IPS-11a (cell line): ENCODE data around the gene PSAPL1.

Experiments used
- H3K4me3 ChIP-seq: one replicate; pipeline ENCODE4 v1.5.1; 2013; ENCODE audit warnings: low read depth, low read length, control low read depth

PSAPL1 gene

DNA sequence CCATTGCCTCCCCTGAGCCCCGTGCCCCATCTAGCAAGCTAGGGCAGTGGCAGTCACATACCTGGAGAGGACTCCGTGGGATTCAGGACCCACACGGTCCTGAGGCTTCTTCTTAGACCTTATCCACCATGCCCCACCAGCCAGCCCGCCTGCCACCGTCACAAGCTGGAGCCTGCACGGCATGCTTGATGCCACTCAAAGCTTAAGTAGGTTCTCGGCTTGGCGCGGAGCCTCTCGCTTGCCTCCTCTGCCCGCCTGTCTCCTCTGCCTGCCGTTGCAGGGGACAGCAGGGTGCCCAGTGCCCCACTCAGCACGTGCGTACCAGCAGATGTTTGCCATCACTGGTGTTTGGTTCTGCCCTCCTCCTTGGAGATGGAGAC lies 14.1 kb downstream of the PSAPL1 start:
- H3K4me3 ChIP-seq = no peak overlapping the region

DNA sequence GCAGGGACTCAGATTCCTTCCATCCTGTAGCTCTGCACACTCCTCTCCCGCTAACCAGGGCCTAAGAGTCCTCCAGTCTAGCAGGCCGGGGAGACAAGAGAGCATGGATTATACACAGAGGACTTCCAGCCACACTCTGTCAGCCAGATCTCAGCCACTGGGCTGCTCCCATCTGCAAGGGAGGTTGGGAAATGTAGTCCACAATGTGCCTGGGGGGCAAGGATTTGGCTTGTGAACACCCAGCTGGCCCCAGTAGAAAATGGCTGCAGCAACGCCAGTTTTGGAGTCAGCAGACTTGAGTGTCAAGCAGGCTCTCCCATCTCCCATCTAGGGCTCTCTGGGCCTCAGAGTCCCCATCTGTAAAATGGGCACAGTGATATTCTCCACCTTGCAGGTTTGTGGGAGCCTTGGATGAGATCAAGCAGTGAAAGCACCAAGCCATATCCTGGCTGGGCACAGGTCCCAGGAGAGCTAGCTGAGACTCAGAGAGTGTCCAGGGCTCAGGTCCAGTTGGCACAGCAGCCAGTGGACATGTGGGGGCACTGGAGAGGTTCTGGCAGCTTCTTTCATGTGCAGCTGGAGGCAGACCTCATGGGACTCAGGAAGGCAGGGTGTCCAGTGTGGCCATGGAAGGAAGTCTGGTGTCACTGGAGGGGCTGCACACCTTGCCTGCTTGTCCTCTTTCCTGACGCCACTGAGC lies 14.6 kb downstream of the PSAPL1 start:
- H3K4me3 ChIP-seq = no peak overlapping the region

DNA sequence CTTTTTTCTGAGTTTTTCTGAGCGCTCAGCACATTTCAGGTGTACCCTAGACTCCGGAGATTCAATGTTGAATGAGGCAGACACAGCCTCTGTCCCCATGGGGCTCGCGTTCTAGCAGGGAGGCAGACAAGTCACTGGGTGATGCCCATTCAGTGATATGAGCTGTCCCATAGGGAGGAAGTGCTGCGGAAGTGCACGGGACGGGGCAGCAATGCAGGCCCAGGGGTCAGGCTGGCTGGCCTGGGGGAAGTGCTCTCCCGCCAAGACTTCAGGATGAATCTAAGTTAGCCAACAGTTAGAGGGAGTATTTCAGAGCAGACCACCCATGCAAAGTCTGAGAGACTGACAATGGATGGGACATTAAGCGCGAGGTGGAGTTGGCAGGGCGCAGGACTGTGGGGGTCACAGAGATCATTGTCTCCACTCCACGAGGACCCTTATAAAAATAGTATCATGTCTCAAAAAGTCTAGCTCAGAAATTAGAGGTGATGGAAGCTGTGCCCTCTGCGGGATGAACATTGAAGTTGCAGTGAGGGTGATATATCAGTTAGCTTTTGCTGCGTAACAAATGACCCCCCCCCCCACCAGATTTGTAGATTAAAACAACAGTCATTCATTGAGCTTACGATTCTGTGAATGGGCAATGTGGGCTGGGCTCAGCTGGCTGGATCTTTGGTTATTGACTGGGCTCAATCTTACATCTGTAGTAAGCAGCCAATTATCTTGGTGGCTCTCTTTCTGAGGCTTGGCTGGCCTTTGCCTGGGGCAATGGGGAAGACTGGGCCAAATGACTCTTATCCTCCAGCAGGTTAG lies 16.4 kb downstream of the PSAPL1 start:
- no peak overlapping the region for H3K4me3 ChIP-seq

DNA sequence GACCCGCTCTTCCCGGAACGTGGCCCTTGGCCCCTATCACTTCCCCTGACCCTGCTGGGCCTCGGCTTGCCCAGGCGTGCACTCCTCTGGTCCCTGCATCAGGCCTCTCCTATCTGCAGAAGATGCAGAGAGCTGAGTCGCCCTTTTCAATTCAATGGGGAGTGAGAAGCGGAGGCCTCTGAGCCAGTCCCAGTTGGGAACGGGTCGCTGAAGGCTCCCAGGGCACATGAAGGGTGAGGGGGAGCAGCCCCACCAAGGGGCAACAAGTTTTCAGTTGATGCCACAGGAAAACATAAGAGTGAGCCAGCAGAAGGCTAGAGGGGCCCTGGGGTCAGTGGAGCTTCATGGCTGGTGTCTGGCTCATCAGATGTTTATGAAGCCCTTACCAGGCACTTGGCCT lies 17.1 kb downstream of the PSAPL1 start:
- H3K4me3 ChIP-seq = no peak overlapping the region

DNA sequence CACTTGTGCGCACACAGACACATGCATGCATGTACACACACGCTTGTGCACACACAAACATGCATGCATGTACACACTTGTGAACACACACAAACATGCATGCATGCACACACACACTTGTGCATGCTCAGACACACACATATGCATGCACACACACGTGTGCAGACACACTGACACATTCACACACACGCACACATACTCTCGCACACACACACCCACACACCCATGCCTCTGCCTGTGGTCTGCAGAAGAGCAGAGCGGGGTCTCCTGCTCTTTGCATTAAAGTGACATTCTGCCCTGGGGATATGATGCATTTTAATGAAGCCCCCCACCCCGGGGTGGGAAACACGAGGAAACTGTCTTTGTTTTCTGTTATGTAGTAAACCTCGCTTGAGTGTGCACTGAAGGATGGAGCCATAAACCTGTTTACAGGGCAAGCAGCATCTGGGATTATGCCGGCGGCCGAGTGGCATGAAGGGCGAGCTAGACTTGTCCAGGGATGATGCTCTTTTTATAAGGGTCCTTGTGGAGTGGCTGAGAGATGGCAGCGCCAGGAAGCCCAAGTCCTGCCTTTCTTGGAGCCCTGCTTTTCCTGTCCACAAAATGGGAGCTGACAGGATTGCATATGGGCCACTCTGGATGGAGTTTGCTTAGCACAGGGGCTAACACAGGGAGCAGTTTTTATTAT lies 17.8 kb downstream of the PSAPL1 start:
- H3K4me3 ChIP-seq = no peak overlapping the region

DNA sequence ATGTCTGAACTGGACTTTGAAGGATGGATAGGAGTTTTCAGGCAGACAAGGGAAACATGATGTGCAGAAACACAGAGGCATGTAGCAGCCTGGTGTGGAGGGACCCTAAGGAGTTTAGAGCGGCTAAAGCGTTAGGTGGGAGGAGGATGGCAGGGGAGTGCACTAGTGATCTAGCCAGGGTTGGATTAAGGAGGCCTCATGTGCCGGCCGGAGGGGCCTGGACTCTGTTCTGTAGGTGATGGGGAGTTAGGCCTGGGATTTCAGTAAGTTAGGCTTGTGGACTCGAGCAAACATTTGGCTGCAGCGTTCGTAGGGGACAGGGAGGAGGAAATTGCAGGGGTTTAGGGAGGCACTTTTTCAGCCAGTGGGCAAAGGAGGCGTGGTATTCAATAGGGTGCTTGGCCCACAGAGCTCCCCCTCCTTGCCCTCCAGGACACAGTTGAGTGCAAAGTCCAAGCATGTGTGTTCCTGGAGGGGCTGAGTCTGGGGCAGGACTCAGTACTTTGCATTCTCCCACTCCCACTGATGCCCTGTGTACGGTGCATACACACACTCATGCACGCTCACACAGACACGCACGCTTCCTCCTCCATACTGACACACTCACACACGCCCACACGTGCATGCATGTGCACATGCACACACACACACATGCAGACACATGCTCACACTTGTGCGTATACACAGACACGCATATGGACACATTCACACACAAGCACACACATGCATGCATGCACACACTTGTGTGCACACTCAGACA lies 18.6 kb downstream of the PSAPL1 start:
- H3K4me3 ChIP-seq = no peak overlapping the region

DNA sequence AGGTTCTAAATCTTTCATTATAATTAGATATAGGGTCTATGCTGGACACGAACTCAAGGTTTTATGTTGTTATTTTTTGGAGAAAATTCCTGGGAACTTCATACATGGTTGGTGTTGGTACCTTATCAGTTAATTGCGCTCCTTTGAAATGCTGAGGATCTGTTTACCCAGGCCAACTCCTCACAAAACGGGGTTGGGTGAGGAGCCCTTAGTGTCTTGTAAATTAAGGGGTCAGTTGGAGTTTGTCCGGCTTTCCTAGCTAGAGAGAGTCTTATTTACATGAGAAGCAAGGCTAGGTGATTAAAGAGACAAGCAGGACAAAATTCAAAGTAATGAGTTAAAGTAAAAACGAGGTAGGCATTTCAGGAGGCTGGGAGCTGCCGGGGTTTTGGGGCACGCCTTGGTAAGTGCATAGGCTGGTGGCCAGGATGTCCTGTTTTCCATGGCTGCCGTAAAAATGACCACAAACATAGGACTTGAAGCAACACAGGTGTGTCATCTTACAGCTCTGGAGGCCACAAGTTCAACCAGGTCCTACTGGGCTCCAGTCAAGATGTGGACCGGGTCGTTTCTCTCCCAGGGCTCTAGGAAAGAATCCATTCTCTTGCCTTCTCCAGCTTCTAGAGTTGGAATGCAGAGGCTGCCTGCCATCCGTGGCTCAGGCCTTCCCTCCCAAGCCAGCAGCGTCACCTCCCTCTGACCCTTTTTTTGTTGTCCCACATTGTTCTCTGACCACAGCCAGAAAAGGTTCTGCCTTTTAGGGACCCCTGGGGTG lies 19.8 kb downstream of the PSAPL1 start:
- H3K4me3 ChIP-seq = no peak overlapping the region

DNA sequence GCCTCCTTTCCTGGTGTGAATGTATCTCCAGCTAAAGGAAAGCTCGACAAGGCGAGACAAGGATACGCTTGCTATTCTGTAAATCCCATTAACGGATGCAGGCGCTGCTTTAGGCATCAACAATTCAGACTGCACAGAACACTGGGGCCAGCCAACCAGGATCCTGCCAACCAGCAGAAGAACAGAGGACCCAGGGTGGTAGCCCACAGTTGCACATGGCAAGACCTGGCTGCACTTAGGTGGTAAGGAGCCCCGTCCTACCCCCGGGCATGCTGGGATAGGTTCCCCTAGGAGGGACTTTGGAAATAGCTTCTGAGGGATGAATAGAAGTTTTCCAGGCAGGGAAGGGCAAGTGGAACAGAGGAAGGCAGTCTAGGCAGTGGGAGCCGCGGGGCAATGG lies 20.7 kb downstream of the PSAPL1 start:
- H3K4me3 ChIP-seq = no peak overlapping the region

DNA sequence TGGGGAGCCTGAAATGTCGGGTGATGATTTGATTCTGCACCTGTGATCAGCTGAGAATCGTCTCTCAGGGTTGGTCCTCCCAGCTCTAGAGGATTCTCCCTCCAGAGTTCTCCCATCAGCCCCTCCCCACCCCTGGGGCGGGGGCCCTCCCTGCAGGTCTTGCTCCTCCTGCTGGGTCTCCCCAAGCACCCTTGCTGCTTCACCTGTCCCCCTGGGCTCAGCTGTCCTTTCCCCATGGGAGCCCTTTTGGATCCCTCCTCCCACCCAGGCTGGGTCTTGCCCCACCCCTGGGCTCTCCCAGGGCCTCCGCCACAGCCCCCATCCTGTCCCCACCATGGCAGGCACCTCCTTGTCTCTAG lies 22.2 kb downstream of the PSAPL1 start:
- no peak overlapping the region for H3K4me3 ChIP-seq

DNA sequence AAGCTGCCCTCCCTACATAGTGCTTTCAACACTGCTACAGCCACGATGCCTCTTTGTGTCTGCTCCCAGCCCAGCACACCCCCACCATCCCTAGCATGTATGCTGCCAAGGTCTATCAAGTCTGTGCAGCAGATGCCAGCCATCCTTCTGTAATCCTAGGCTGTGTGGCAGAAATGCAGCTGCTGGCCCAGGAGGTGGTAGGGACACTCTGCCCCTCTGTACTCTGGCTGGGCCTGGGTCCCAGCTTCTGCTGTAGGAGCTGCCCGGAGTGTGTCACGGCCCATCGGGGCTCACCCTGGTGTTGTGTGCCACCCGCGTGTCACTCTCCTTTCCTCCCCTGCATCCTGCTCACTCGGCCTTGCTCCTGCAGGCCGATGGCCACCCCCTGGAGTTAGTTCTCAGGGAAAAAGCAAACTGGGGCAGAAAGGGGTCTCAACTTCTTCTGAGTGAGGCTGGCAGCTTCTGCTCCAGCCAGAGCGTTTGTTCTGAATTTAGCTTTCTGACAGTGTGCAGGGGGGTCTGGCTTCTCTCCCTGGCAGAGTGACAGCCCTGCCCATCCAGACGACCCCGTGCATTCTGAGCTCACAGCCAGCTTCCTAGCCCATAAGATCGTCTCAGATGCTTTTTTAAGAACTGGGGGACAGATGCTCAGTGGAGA lies 22.7 kb downstream of the PSAPL1 start:
- H3K4me3 ChIP-seq = no peak overlapping the region

DNA sequence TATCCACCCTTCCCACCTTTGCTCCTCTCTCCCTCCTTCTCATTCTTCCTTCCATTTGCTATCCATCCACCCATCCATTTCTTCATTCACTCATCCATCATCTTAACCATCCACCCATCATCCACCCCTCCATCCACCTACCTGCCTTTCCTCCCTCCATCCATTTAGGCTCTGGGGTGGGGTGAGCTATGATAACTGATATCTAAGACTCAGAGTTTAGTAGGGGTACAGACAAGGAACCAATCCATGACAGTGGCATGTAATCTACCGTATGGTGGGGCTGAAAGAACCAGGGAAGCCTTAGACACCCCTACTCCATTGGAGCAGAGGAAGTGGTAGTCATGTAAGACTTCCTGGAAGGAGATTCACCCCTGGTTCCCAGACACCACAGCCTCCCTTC lies 23.2 kb downstream of the PSAPL1 start:
- no peak overlapping the region for H3K4me3 ChIP-seq

DNA sequence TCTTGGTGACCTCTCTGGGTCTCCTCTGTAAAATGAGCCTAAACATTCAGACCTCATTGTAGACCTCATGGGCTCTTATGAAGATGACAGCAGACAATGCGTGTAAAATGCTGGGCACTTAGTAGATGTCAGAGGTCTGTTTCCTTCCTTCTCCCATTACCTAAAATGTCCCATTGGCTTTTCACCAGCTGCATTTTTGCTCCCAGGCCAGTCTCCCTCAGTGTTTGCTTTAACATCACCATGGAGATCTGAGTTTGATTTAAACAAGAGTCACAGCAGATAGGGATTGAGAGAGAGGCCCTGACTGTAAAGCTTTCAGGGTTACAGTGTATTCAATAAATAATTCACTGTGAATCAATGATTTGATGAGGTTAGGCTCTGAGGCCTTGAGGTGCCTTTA lies 24.3 kb downstream of the PSAPL1 start:
- H3K4me3 ChIP-seq = no peak overlapping the region

DNA sequence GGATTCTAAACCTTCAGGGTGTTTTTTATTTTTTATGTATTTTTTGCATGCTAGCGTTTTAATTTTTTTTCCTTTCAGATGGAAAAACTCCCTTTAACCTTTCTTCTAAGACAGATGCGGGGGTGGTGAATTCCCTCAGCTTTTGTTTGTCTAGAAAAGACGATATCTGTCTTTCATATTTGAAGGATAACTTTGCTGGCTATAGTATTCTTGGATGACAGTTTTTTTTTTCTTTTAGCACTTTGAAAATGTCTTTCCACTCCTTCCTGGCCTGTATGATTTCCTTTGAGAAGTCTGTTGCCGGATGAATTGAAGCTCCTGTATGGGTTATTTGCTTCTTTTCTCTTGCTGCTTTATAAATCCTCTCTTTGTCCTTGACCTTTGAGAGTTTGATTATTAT lies 26.6 kb downstream of the PSAPL1 start:
- no peak overlapping the region for H3K4me3 ChIP-seq

DNA sequence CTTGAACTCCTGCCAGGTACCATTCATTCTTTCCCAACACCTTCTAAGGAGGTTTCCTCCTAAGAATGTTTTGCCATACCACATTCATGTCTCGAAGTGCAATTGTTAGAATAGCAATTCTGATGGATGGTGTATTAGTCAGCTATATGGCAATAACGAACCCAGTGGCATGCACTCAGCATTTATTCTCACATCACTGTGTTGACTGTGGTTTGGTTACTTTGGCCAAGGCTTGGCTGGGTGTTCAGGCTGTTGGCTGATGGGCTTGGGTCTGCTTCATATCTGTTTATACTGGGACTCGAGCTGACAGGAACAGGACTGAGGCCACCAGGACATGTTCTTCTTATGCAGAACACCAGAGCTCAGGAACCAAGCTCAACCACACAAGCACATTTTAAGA lies 31.7 kb downstream of the PSAPL1 start:
- no peak overlapping the region for H3K4me3 ChIP-seq

DNA sequence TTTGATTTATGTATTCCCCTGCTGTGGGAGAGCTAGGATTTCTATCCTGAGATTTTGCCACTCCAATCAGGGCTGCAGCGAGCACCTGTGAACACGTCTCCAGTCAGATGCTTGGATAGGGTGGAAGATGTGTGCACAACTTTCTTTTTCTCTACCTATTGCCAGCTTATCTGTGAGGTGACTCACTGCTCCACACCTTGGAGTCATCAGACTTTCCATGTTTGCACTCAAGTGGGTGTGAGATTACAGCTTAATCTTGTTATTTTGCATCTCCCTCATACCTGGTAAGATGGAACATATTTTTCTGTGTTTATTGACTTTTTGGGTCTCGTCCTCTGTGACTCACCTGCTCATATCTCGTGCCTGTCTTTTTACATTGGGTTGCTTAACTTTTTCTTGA lies 32.2 kb downstream of the PSAPL1 start:
- no peak overlapping the region for H3K4me3 ChIP-seq

DNA sequence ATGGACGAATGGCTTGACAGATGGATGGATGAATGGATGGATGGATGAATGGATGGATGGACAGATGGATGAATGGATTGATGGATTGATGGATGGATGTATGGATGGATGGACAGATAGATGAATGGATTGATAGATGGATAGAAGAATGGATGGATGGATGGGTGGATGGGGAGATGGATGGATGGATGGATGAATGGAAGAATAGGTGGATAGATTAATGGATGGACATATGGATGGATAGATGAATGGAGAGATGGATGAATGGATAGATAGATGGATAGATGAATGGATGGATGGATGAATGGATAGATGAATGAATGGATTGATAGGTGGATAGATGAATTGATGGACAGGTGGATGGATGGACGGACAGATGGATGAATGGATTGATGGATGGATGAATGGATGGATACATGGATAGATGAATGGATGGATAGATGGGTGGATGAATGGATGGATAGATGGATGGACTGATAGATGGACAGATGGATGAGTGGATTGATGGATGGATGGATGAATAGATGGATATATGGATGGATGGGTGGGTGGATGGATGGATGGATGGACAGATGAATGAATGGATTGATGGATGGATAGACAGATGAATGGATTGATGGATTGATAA lies 33.9 kb downstream of the PSAPL1 start:
- H3K4me3 ChIP-seq = no peak overlapping the region

DNA sequence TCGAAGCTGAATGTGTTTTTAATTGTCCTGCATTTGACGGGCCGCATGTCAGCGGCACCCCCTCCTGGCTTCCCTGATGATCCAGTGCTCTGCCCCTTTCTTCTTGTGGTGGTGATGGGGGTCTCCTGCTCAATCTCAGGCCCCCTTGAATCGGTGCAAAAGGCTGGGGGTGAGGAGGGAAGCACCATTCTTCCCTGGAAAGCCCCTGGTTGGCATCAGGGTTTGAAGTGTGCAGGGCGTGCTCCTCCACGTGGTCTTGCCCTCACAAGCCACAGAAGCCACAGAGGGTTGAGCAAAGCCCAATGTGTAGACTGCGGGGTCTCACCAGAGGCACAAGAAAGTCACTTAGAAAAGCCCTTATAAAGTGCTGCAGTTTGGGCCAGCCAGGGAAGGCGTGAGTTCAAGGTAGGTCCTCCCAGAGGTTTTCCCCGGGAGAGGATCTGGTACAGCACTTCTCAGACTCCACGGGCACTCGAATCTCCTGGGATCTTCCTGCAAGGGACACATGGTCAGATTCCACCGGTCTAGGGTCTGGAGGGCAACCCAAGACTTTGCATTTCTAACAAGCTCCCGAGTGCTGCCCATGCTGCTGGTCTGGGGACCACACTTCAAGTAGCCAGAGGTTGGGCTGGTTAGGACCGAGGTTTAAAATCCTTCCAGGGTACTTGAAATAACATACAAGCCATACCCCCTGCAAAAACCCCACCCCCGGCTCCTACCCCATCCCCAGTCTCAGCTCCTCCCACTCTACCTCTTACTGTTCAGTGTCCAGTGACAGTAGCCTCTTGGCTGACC lies 35.1 kb downstream of the PSAPL1 start:
- no peak overlapping the region for H3K4me3 ChIP-seq

DNA sequence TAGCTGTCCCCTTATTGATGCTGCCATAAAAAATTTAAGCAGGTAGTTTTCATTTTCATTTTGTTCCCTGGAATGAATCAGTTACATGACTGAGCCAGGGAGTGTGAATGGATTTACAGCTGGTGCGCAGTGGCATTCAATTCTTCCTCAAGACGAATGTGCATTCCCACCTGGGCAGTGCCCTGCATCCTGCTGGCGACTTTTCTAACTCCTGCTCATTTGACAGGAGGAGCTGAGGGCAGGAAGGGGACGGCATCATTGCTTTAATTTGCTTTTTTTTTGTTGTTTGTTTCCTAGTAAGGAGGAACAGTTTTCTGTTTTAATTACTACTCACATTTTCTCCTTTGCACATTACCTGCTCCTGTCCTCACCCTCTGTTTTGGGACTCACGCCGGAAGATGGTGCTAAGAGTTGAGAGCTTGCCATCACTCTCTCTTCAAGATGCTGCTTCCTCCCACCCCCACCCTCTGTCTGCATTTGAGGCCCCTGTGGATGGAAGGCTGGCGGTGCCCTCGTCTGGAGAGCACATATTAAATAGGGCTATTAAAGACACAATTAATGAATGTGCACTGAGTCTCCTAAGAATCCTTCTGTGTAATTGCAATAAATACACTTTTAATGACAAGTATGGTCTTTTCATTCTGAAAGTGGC lies 35.8 kb downstream of the PSAPL1 start:
- H3K4me3 ChIP-seq = no peak overlapping the region

DNA sequence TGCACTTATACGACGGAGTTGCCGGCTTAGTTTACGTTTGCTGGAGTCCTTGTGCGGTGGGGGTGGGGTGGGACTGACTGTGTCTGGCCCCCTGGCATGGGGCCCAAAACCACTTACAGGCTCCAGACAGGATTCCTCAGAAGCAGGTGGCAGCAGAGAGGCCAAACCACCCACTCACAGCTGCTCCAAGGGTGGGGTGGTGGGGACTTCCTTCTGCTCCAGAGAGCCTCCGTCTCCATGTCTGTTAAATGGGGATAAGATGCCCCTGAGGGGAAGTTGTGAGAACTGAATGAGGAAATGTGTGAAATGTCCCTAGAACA lies 36.7 kb downstream of the PSAPL1 start:
- H3K4me3 ChIP-seq = no peak overlapping the region
